Pancreas (tissue), 10 donors: Measurements from ENCODE around the gene ATP6V1F. TPM values are rescaled to one million over a fixed set of nuclear protein-coding genes. Genes with fewer than 3 reads are reported as not detected.

ENCODE experiments used
- ATAC-seq, 4 donors: fragments of 200-7000 bp; cut with Tn5 transposase; one replicate each; pipeline versions ENCODE4 v1.8.0 to v1.9.1; 2020; ENCODE audit warnings: mild to moderate bottlenecking in 4 of 4, moderate library complexity in 4 of 4
- DNase-seq, 6 donors: peaks; one replicate each; pipeline ENCODE4 v3.0.0-alpha.2; 2020
- FAIRE-seq: peaks from 2 replicates; lab custom pipeline; 2012; peaks lifted over from hg19 to GRCh38; lab: Jason Lieb, UNC
- H3K27ac ChIP-seq, 4 donors: fragments of 200-600 bp; sonication (generic); 1 replicate in 3 of 4; 2 replicates in 1 of 4; pipeline versions ENCODE4 v1.5.0 to v1.8.0; 2020
- H3K27me3 ChIP-seq, 4 donors: fragments of 200-600 bp; one replicate each; pipeline ENCODE4 v1.8.0; 2021
- H3K36me3 ChIP-seq, 3 donors: fragments of 200-600 bp; sonication (generic) in 1 of 3; one replicate each; pipeline versions ENCODE4 v1.5.0 to v1.8.0; 2020 to 2021
- H3K4me1 ChIP-seq, 3 donors: fragments of 200-600 bp; one replicate each; pipeline ENCODE4 v1.8.0; 2021
- H3K4me3 ChIP-seq, 4 donors: fragments of 200-600 bp; sonication (generic) in 2 of 4; one replicate each; pipeline versions ENCODE4 v1.5.0 to v1.8.0; 2020 to 2021
- H3K9me3 ChIP-seq, 4 donors: fragments of 200-600 bp; one replicate each; pipeline ENCODE4 v1.8.0; 2021
- WGBS, 2 donors: extraction: QIAGEN DNeasy Blood & Tissue Kit; methylation state at CpG; one replicate each; pipeline ENCODE4 v1.1.7; 2013; 5-methylcytosine and 5-hydroxymethylcytosine counted together
- intact Hi-C, 3 donors: fragments of 100-400 bp; cut with DNase I; formaldehyde crosslinking; loops; one replicate each; pipeline versions ENCODE4 v1.11.1 to v1.14.2; 2022
- polyA plus RNA-seq, 2 donors: library from polyadenylated mRNA; stranded (reverse); fragments of 200-250 nt; gene quantifications; one replicate each; pipeline ENCODE4 v1.2.3, GENCODE V29; 2013
- total RNA-seq, 6 donors: library from RNA; stranded (reverse); fragmentation: NEBNext Ultra II Directional in 4 of 6; extraction: Animal tissue kit (Norgen Biotek cat#: 25700) in 4 of 6; gene quantifications; one replicate each; pipeline versions ENCODE4 v1.2.1 to v1.2.4, GENCODE V29; 2021 to 2023
- TF ChIP-seq, protein P1 (sequence below), 4 donors: fragments of 200-600 bp; sonication (generic) in 3 of 4; IDR thresholded peaks; one replicate each; pipeline versions ENCODE4 v1.5.0 to v1.8.0; 2021; ENCODE audit warnings: antibody characterized with exemption in 4 of 4
- donor health status: healthy with polysubstance abuse.
- donor health status: DM: no; HTN: no; CAD: no; lungs with moderate emphysema.
- donor health status: DM: no; HTN: no; CAD: no.
- donor health status: control.
- donor health status: control.
- donor health status: Bipolar disorder and iron deficiency.
- donor health status: DM: yes; HTN: yes; CAD: no.
- donor health status: DM: no; HTN: no; CAD: no.
- donor health status: DM: no; HTN: no; CAD: no.
- donor health status: DM: yes; HTN: yes; CAD: no.

The ATP6V1F gene
- total and polyA plus RNA-seq, 8 donors, result 28.1 to 96.9 (median 45.3) TPM

- H3K9me3 ChIP-seq, result no peaks in the 10 kb centered on the region
- TF ChIP-seq, protein P1, sequence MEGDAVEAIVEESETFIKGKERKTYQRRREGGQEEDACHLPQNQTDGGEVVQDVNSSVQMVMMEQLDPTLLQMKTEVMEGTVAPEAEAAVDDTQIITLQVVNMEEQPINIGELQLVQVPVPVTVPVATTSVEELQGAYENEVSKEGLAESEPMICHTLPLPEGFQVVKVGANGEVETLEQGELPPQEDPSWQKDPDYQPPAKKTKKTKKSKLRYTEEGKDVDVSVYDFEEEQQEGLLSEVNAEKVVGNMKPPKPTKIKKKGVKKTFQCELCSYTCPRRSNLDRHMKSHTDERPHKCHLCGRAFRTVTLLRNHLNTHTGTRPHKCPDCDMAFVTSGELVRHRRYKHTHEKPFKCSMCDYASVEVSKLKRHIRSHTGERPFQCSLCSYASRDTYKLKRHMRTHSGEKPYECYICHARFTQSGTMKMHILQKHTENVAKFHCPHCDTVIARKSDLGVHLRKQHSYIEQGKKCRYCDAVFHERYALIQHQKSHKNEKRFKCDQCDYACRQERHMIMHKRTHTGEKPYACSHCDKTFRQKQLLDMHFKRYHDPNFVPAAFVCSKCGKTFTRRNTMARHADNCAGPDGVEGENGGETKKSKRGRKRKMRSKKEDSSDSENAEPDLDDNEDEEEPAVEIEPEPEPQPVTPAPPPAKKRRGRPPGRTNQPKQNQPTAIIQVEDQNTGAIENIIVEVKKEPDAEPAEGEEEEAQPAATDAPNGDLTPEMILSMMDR (IDR thresholded peaks at IDR 0.05), result no peak
- intact Hi-C loops, result loop anchor here in 1 of 3 donors (5.0 kb wide), 1 partner anchor 269 kb away; no protein-coding TSS in a partner anchor
- no peak overlapping the region for H3K27ac ChIP-seq
- H3K4me3 ChIP-seq, result no peak overlapping the region
- H3K4me1 ChIP-seq, result no peaks in the 10 kb centered on the region
- no peak for FAIRE-seq
- ATAC-seq, result no peak
- WGBS, 2 donors, result 60 to 76% methylated on average over 11 of the region's 11 CpGs
- peak in 2 of 6 donors; percentile 43 to 54 for DNase-seq
- H3K36me3 ChIP-seq, result no peaks in the 10 kb centered on the region
- H3K27me3 ChIP-seq, result no peaks in the 10 kb centered on the region
Observed at GRCh38 chr7:128880791-128881457, 18.3 kb downstream of the ATP6V1F start.

DNA sequence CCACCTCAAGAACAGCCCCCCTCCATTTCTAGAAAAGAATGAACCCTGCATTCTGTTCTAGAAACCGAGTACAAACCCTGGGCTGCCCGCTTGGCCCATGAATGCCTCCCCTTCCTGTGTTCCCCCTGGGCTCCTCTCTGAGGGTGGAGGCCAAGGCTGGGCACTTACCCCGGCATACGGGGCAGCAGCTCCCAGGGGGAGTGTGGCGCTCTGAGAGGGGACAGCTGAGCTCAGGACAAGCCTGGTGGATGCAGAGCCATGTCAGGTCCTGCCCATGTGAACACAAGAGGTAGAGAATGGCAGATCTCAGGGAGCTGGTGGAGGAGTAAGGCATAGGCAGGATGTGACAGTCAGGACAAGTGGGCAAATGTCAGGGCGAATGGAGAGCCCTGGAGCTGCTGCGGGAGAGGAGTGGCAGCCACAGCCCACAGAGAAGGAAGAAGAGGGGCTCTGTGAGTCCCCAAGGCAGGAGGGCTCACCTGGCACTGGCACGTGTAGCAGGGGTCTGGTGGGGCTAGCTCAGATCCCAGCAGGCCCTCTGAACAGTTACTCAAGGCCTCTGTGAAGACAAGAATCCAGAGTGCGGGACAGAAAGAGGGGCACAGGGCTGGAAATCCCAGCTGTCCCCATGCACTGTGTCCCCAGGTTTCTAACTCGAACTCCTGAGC is 18.9 kb downstream of the ATP6V1F start:
- TF ChIP-seq, protein P1 (IDR thresholded peaks at IDR 0.05), result no peak
- intact Hi-C loops, result loop anchor here in 1 of 3 donors (5.0 kb wide), 1 partner anchor 269 kb away; no protein-coding TSS in a partner anchor
- H3K27ac ChIP-seq, result no peak overlapping the region
- H3K36me3 ChIP-seq, result no peaks in the 10 kb centered on the region
- no peak for ATAC-seq
- no peaks in the 10 kb centered on the region for H3K27me3 ChIP-seq
- no peaks in the 10 kb centered on the region for H3K9me3 ChIP-seq
- FAIRE-seq, result no peak
- DNase-seq, result peak in 2 of 6 donors; percentile 35 to 50
- no peaks in the 10 kb centered on the region for H3K4me1 ChIP-seq
- H3K4me3 ChIP-seq, result no peak overlapping the region
- 78 to 79% methylated on average over 10 of the region's 10 CpGs for WGBS, 2 donors

DNA sequence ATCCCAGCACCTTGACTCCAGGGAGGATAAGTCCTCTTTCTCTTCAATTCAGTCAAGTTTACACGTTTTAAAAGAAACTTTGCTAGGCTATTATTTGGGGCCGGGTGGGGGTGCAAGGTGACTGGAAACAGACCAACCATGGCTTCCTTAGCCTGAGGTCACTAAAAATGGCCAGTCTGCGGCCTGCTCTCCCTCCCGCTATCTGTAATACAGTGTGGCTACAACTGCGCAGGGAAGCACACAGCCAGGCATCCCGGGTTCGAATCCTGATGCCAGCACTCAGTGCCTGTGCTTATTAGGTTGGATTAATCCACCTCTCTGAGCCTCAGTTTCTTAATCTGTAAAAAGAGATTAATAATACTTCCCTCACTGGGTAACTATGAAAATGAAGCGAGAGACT is 19.5 kb downstream of the ATP6V1F start:
- intact Hi-C loops, result loop anchor here in 1 of 3 donors (5.0 kb wide), 1 partner anchor 270 kb away; no protein-coding TSS in a partner anchor
- Histone ChIP-seq H3K4me3 (no peak overlapping the region), H3K27me3 (no peaks in the 10 kb centered on the region), H3K27ac (no peak overlapping the region), H3K4me1 (no peaks in the 10 kb centered on the region), H3K36me3 (no peaks in the 10 kb centered on the region), H3K9me3 (no peaks in the 10 kb centered on the region)
- WGBS, 2 donors, result 71 to 81% methylated on average over 8 of the region's 8 CpGs
- TF ChIP-seq, protein P1 (IDR thresholded peaks at IDR 0.05), result no peak
- FAIRE-seq (no peak), ATAC-seq (no peak), DNase-seq (peak in 2 of 6 donors; percentile 10 to 12)

DNA sequence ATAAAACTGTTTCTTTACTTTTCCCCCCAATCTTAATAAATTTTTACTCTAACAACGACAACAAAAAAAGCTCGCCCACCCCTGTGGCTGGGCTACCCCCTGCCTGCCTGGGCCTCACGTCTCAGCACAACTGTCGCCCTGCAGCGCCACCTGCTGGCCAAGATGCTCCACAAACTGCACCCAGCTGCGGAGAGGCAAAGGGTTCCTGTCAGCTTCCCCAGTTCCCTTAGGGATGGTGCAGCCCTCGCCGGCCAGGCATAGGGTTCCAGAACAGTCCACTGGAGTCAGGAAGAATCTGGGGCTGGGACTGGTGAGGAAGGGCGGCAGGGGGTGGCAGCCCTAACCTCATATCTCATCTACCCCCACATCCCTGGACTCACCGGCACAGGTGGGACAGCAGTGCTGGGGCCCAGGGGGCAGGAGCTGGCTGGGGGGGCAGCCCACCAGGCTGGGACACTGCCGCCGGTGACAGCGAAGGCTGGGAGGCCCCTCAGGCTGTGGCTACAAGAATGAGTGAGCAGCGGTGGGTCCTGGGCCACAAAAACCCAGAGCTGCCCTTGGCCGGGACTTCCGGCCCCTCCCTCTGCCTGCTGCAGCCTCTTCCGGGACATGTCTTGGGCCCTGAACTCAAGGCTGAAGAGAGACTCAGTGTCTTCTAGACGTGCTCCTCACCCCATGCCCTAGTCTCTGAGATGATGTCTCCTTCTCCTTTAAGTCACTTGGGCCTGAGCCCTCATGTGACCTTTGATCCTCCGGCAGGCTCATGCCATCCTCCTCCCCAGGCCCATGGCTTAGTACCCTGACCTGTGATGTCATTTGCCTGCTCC is 21.2 kb downstream of the ATP6V1F start:
- Histone ChIP-seq H3K27ac (no peak overlapping the region), H3K9me3 (no peaks in the 10 kb centered on the region), H3K4me1 (no peaks in the 10 kb centered on the region), H3K36me3 (no peaks in the 10 kb centered on the region), H3K4me3 (no peak overlapping the region), H3K27me3 (no peaks in the 10 kb centered on the region)
- DNase-seq, result peak; percentile 56 to 97 (median 81)
- intact Hi-C loops, result loop anchor here in 1 of 3 donors (5.0 kb wide), 1 partner anchor 272 kb away; no protein-coding TSS in a partner anchor
- WGBS, 2 donors, result 39 to 41% methylated on average over 17 to 19 of the region's 19 CpGs
- TF ChIP-seq, protein P1 (IDR thresholded peaks at IDR 0.05), result peak; percentile 85 to 94 (median 88)
- ATAC-seq, result peak; percentile 66 to 82 (median 80)
- no peak for FAIRE-seq
